ENCODE measurements around the gene ATG4B.
"Not testable (repeated sequence)": the region's sequence is repeated elsewhere in the genome, so short reads cannot be mapped to it uniquely, and the experiment has no call there.

ATG4B gene

GRCh38 chr2:241637018-241637794, at the start of gene ATG4B, which contains the start of gene THAP4:
Gene ATG4B, plus strand, starts transcription at chr2:241637693. Its CDS starts 22 bp downstream, at chr2:241637715.
Gene THAP4, minus strand, starts transcription at chr2:241637158. Its CDS starts 141 bp downstream, at chr2:241637017.
- peak; percentile 87 for DNase-seq

- DNase-seq, result not testable (repeated sequence)
These were observed 47.6 kb upstream of the ATG4B start for GRCh38 chr2:241589863-241590262.

GRCh38 chr2:241590496-241591455, 46.7 kb upstream of the ATG4B start:
- DNase-seq, result not testable (repeated sequence)

DNA sequence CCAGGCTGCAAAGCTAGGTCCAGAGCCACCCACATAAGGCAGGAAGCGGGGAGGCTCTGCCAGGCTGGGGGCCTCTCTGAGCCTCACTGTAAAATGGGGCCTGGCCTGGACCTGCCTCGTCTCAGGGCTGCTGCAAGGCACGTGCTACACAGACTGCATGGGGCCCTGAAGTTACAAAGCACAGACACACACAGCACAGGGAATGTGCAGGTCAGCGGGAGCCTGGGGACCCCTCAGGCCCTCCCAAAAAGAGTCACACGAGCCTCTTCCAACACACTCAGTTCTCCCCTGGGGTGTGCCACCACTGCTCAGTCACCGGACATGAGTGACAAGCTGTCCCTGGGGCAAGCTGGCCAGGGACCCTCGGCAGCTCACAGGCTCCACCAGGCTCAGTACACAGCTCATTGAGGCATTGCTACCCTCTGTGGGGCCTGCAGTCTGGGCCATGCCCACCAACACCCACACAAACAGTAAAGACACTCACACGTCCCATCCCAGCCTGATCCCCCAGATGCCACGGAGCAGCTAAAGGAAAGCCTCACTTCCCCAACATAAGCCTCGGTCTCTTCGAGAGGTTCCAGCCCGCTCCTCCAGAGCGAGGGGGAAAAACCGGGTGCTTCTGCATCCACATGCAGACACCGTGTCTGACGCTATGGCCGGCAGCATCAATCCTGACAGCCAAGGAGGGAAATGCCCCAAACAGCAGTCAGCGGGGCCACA, 45.2 kb upstream of the ATG4B start:
- no peak for DNase-seq

DNA sequence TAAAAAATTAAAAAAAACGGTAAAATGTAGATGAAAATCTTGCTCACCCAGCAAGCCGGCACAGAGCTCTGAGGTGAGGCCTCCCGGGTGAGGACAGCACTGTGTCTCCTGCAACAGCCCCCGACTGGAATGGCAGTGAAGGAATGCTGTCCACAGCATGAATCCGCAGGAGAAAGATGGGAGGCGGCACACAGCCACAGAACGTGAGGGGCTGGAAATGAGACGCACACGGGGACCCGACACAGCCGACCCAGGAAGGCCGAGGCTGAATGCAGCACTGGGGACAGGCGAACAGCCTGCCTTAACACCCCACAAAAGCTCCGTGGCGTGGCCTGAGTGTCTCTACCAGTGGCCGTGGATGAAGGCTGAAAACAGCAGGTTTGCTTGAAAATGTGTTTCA, 44.2 kb upstream of the ATG4B start:
- no peak for DNase-seq

DNA sequence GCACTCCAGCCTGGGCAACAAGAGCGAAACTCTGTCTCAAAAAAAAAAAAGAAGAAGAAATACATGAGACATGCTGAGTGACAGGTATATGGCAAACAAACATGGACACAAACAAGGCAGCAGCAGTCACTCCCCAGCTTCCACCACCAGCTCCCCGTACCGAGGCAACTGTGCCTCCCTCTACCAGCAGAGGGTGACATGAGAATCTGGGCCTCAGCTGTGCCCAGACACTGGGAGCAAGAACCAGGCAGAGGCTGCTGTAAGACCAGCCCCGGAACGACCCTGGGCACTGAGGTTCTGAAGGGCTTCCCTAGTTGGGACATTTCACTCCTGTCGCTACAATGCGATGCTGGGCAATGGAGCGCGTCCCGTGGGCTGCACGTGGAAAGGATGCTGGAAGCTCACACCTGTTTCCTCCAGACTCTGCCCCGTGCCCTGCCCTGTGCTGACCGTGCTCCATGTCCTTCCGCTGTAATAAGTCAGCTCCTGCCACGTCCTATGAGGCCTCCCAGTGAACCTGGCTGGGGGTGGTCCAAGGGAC, 41.8 kb upstream of the ATG4B start:
- peak; percentile 76 for DNase-seq

- DNase-seq, result peak; percentile 32
These were observed 39.9 kb upstream of the ATG4B start for GRCh38 chr2:241597561-241597960.

GRCh38 chr2:241598061-241598460, 39.4 kb upstream of the ATG4B start:
- DNase-seq, result no peak

DNA sequence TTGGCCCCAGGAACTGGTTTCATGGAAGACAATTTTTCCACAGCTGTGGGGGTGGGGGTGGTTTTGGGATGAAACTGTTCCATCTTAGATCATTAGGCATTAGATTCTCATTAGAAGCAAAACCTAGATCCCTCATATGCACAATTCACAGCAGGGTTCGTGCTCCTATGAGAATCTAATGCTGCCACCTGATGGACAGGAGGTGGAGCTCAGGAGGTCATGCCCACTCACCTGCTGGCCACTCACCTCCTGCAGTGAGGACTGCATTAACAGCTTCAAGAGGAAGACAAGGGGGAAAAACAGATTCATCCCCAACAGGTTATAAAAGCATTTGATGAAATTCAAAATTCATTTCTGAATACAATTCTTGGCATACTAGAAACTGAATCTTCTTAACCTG, 39.0 kb upstream of the ATG4B start:
- no peak for DNase-seq

DNA sequence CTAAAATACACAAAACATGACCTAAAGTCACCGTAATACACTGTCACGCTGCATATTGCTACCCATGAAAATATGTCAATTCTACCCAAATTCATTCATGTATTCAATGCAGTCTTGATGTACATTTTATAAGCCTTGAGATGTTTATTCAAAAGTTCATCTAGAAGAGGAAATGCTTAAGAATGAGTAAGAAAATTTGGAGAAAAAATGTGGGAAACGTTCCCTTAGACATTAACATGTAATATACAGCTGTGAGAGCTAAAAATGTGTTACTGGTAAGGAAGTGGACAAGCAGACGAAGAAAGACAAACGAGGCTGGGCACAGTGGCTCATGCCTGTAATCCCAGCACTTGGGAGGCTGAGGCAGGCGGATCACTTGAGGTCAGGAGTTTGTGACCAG, 37.9 kb upstream of the ATG4B start:
- DNase-seq, result no peak

DNA sequence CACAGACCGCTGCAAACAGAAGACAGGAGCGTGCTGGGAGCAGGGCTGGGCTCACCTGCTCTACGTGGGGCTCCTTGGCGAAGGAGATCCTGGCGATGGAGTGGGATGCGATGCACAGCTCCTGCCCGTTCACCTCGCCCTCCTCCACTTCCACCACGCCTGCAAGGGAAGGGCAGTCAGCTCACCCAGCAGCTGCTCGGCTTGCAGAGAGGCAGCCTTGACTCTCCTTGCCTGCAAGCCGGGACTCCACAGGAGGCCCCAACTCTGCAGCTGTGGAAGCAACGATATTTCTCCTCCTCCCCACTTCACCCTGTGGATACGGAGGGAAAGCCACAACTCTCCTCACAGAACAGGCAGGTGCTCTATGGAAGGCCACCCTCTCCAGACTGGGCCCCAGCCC, 35.7 kb upstream of the ATG4B start:
- no peak for DNase-seq

- no peak for DNase-seq
These were observed 34.8 kb upstream of the ATG4B start for GRCh38 chr2:241602720-241603119.

GRCh38 chr2:241603686-241604085, 33.8 kb upstream of the ATG4B start:
- DNase-seq, result no peak

- DNase-seq, result peak; percentile 37
These were observed 31.3 kb upstream of the ATG4B start for GRCh38 chr2:241606186-241606585.

DNA sequence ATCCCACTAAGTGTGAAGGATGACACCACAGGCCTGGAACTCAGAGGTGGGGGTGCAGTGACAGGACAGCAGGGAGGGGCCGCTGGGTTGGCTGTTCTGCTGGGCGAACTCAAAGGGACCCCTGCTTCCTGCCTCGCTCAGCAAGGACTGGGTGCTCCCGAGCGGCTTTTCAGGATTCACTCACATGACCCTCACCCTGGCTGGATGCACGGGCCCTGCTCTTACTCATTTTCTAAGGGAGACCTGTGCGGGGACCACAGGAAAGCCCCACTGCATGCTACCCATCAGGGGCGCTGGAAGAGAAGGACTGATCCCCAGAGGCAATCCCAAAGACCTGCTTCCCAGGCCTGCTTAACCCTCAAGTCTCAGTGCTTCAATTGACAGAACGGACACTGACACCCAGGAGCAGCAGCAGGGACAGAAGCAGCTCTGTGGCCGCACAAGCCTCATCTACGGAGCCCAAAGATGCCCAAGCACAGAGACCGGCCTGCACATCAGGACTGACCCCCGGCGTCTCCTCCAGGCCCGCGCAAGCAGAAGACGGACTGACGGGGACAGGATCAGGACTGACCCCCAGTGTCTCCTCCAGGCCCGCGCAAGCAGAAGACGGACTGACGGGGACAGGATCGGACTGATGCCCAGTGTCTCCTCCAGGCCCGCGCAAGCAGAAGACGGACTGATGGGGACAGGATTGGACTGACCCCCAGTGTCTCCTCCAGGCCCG, 30.2 kb upstream of the ATG4B start:
- DNase-seq, result peak; percentile 39

DNA sequence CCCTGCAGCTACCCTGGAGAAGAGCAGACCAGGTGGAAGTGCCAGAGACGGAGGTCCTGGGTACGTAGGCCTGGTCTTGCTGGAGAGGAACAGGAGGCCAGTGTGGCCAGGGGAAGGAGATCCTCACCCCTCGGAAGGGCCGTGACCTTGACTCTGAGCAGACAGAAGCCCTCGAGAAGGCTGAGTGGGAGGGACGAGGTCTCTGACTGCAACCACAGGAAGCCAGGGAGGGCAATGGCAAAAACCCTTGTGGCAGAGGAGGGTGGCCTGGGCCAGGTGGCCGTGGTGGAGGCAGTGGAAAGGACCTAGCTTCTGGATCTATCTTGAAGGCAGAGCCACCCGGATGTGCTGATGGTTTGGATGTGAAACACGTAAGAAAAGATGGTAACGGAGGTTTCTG, 28.6 kb upstream of the ATG4B start:
- DNase-seq, result peak; percentile 41

GRCh38 chr2:241609859-241610793, 27.4 kb upstream of the ATG4B start:
- DNase-seq, result peak; percentile 98

DNA sequence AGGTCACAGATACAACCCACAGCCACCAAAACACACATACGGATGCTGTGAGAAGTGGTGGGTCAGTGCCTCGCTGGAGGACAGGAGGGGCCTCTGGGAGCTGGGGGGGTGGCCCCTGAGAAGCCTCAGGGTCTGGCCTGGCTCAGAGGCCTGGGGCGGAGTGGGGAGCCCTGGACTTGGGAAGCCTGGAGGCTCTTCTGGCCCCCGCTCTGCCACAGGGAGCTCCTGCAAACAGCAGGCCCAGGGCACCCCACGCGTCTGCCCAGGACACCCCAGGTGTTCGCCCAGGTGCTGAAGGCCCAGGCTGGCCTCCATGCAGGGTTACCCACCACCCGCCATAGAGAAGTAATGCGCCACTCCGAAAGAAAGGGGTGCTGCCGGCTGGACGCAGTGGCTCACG, 26.4 kb upstream of the ATG4B start:
- no peak for DNase-seq

DNA sequence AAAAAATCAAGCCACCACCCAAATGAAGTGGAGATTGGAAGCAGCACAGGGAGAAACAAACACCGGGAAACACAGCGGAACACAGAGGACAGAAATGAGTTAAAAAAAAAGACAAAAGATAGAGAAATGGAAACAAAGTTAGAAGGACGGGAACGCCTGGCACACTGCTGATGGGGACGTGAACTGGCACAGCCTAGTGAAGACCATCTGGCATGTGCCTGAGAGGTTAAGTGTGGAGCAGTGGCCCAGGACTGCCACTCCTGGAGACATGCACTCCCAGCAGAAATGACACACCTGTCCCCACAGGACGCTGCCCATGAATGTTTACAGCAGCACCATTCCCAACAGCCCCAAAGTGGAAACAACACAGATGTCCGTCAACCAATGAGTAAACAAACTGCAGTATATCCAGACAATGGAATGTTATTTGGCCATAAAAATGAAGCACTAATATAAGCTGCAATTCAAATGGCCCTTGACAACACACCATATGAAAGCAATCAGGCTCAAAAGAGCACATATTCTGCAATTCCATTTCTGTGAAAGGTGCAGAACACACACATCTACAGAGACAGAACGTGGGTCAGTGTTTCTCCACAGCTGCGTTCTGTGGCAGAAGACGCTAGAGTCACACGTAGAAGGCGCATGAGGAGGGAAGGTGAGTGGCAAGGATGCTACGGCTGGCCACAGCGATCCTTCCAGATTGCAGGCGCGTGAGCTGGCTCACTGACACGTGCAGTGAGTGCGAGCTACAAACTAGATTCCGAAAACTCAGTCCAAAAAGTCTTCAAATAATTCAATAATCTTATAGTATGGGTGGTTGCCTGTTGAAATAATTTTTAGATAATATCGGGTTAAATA, 25.1 kb upstream of the ATG4B start:
- no peak for DNase-seq

All from islet precursor cell (in vitro differentiated cells).